ENCODE results near the gene TGM5. TPM values are rescaled to one million over a fixed set of nuclear protein-coding genes. Genes with fewer than 3 reads are reported as not detected.
"Not testable (repeated sequence)": the region's sequence is repeated elsewhere in the genome, so short reads cannot be mapped to it uniquely, and the experiment has no call there.

TGM5 gene
- total RNA-seq, 1 experiment from 2014 or later, result 0.39 TPM

DNA sequence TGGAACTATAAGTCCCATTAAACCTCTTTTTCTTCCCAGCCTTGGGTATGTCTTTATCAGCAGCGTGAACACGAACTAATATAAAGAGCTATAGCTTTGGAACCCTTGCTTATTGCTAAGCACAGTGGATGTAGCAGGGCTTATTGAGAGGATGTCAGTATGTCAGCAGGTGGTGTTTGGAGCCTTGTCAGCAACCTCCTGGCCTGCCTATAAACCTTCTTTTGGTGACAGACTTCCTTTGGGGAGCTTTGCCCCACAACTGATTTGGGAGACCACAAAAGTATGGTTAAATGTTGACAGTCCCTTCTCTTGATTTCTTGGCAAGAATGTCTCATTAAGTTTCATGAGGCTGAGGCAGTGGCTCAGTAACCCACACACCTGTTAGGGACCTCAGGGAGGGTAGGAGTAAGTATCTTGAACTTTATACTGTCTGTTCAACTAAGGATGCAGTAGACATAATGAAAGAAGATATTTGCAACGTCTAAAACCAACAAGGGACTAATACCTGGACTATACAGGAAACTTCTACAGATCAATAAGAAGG is 66.7 kb downstream of the TGM5 start:
- Histone ChIP-seq H3K36me3 (ENCODE audit: low read depth) (no peaks in the 10 kb centered on the region), H4K20me1 (ENCODE audit: insufficient read depth) (no peaks in the 10 kb centered on the region), H3K79me2 (ENCODE audit: low read depth) (no peaks in the 10 kb centered on the region), H3F3A (ENCODE audit: insufficient read depth, low read depth) (no peaks in the 10 kb centered on the region), H2AFZ (no peak overlapping the region), H3K27me3 (ENCODE audit: insufficient read depth, low read depth) (no peaks in the 10 kb centered on the region), H3K27ac (no peak overlapping the region), H3K4me2 (no peak overlapping the region), H3K4me3 (no peak overlapping the region), H3K9me2 (ENCODE audit: insufficient read depth) (no peaks in the 10 kb centered on the region), H3K4me1 (replicated peaks; ENCODE audit: insufficient read depth) (no peaks in the 10 kb centered on the region), H3K9me3 (ENCODE audit: insufficient read depth, low read depth) (no peaks in the 10 kb centered on the region)
- TF ChIP-seq EZH2 (IDR thresholded peaks at IDR 0.05; ENCODE audit: low read depth), result no peak
- TF ChIP-seq CTCF (conservative IDR thresholded peaks at IDR 0.05), result no peak
- no TSS peak for BruUV-seq (replicated peaks)
- ChIA-PET POLR2A (ENCODE audit: unreplicated experiment) (no interaction called here), CTCF (no interaction called here)
- intact Hi-C loops (cut with micrococcal nuclease; ENCODE audit: unreplicated experiment), result no loop called here
- DNase-seq, result no peak

DNA sequence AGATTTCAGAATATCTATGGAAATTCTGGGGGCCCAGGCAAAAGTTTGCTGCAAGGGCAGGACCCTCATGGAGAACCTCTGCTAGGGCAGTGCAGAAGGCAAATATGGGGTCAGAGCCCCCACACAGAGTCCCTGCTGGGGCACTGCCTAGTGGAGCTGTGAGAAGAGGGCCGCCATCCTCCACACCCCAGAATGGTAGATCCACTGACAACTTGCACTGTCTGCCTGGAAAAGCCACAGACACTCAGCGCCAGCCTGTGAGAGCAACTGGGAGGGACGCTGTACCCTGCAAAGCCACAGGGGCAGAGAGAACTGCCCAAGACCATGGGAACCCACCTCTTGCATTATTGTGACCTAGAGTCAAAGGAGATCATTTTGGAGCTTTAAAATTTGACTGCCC is 67.7 kb downstream of the TGM5 start:
- H3K79me2 ChIP-seq (ENCODE audit: low read depth), result no peaks in the 10 kb centered on the region
- no peak overlapping the region for H3K27ac ChIP-seq
- H3K36me3 ChIP-seq (ENCODE audit: low read depth), result 0 out of 2 replicates have a peak, but pooled peaks cover 6% of the 10 kb centered on the region
- no peaks in the 10 kb centered on the region for H3K9me2 ChIP-seq (ENCODE audit: insufficient read depth)
- DNase-seq, result no peak
- intact Hi-C loops (cut with micrococcal nuclease; ENCODE audit: unreplicated experiment), result no loop called here
- no peaks in the 10 kb centered on the region for H4K20me1 ChIP-seq (ENCODE audit: insufficient read depth)
- no peaks in the 10 kb centered on the region for H3K9me3 ChIP-seq (ENCODE audit: insufficient read depth, low read depth)
- TF ChIP-seq CTCF (conservative IDR thresholded peaks at IDR 0.05), result no peak
- TF ChIP-seq EZH2 (IDR thresholded peaks at IDR 0.05; ENCODE audit: low read depth), result no peak
- no peaks in the 10 kb centered on the region for H3K4me1 ChIP-seq (replicated peaks; ENCODE audit: insufficient read depth)
- BruUV-seq (replicated peaks), result no TSS peak
- H2AFZ ChIP-seq, result no peak overlapping the region
- no peak overlapping the region for H3K4me3 ChIP-seq
- ChIA-PET CTCF (no interaction called here), POLR2A (ENCODE audit: unreplicated experiment) (no interaction called here)
- H3K4me2 ChIP-seq, result no peak overlapping the region
- no peaks in the 10 kb centered on the region for H3F3A ChIP-seq (ENCODE audit: insufficient read depth, low read depth)
- no peaks in the 10 kb centered on the region for H3K27me3 ChIP-seq (ENCODE audit: insufficient read depth, low read depth)

DNA sequence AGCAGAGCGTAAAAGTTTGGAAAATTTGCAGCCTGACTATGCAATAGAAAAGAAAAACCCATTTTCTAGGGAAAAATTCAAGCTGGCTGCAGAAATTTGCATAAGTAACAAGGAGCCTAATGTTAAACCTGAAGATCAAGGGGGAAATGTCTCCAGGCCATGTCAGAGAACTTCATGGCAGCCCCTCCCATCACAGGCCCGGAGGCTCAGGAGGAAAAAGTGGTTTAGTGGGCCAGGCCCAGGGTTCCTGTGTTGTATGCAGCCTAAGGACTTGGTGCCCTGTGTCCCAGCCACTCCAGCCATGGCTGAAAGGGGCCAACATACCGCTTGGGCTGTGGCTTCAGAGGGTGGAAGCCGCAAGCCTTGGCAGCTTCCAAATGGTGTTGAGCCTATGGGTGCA is 68.2 kb downstream of the TGM5 start:
- H4K20me1 ChIP-seq (ENCODE audit: insufficient read depth); CTCF ChIA-PET; H3K9me2 ChIP-seq (ENCODE audit: insufficient read depth); DNase-seq; POLR2A ChIA-PET (ENCODE audit: unreplicated experiment); BruUV-seq (replicated peaks); H3K9me3 ChIP-seq (ENCODE audit: insufficient read depth, low read depth); H3K36me3 ChIP-seq (ENCODE audit: low read depth); H3K27ac ChIP-seq; H2AFZ ChIP-seq; intact Hi-C loops (cut with micrococcal nuclease; ENCODE audit: unreplicated experiment); H3K4me3 ChIP-seq; H3F3A ChIP-seq (ENCODE audit: insufficient read depth, low read depth); H3K79me2 ChIP-seq (ENCODE audit: low read depth); H3K27me3 ChIP-seq (ENCODE audit: insufficient read depth, low read depth); H3K4me1 ChIP-seq (replicated peaks; ENCODE audit: insufficient read depth); H3K4me2 ChIP-seq: not testable (repeated sequence)

- POLR2A ChIA-PET (ENCODE audit: unreplicated experiment); H3K9me2 ChIP-seq (ENCODE audit: insufficient read depth); H3K79me2 ChIP-seq (ENCODE audit: low read depth); H3K36me3 ChIP-seq (ENCODE audit: low read depth); BruUV-seq (replicated peaks); H3K9me3 ChIP-seq (ENCODE audit: insufficient read depth, low read depth); H3K4me2 ChIP-seq; DNase-seq; intact Hi-C loops (cut with micrococcal nuclease; ENCODE audit: unreplicated experiment); H3K4me3 ChIP-seq; H3K4me1 ChIP-seq (replicated peaks; ENCODE audit: insufficient read depth); CTCF ChIA-PET; H3K27me3 ChIP-seq (ENCODE audit: insufficient read depth, low read depth); H4K20me1 ChIP-seq (ENCODE audit: insufficient read depth); H3F3A ChIP-seq (ENCODE audit: insufficient read depth, low read depth); H2AFZ ChIP-seq; H3K27ac ChIP-seq: not testable (repeated sequence)
Observed at GRCh38 chr15:43197773-43198172, 69.0 kb downstream of the TGM5 start.

All from PC-9 (cell line).